CD14-positive monocyte (primary cell): Measurements from ENCODE around the gene SPINK1. TPM values are rescaled to one million over a fixed set of nuclear protein-coding genes. Genes with fewer than 3 reads are reported as not detected.

Experiments
- DNase-seq, 3 donors: peaks; one replicate each; pipeline ENCODE4 v3.0.0-alpha.2; 2011 to 2022
- H2AFZ ChIP-seq: 2 replicates; pipeline ENCODE4 v1.6.0; 2012; ENCODE audit warnings: mild to moderate bottlenecking, low read depth, low read length, inconsistent platforms; ENCODE audit not compliant: insufficient read depth, poor library complexity, severe bottlenecking
- H3K27ac ChIP-seq, 2 donors: 1 replicate in 1 of 2; 2 replicates in 1 of 2; pipeline ENCODE4 v1.5.1; 2012 to 2013; ENCODE audit warnings: low read length in 2 of 2, control low read depth in 1 of 2, inconsistent platforms in 1 of 2, low read depth in 1 of 2, mild to moderate bottlenecking in 1 of 2
- H3K27me3 ChIP-seq, 2 donors: one replicate each; pipeline versions ENCODE4 v1.6.0 to v1.6.1; 2011 to 2013; ENCODE audit warnings: low read length in 2 of 2; ENCODE audit not compliant: control insufficient read depth in 2 of 2, insufficient read depth in 2 of 2
- H3K36me3 ChIP-seq, 2 donors: replicated peaks in 1 of 2; 1 replicate in 1 of 2; 2 replicates in 1 of 2; pipeline versions ENCODE4 v1.5.1 to v1.6.1; 2012 to 2013; ENCODE audit warnings: low read length in 2 of 2, control low read depth in 1 of 2, inconsistent platforms in 1 of 2, mild to moderate bottlenecking in 1 of 2; ENCODE audit not compliant: insufficient read depth in 2 of 2, control insufficient read depth in 1 of 2
- H3K4me1 ChIP-seq, 2 donors: 1 replicate in 1 of 2; 2 replicates in 1 of 2; pipeline versions ENCODE4 v1.5.1 to v1.6.1; 2012 to 2013; ENCODE audit warnings: low read length in 2 of 2, control low read depth in 1 of 2, inconsistent platforms in 1 of 2, mild to moderate bottlenecking in 1 of 2, moderate library complexity in 1 of 2; ENCODE audit not compliant: insufficient read depth in 2 of 2, control insufficient read depth in 1 of 2
- H3K4me2 ChIP-seq: replicated peaks from 2 replicates; pipeline ENCODE3; 2012; ENCODE audit warnings: low read length, moderate library complexity, mild to moderate bottlenecking; ENCODE audit not compliant: poor library complexity, severe bottlenecking; ENCODE audit errors: extremely low read depth
- H3K4me3 ChIP-seq, 3 experiments: fragments of 200-600 bp in 1 of 3; sonication (generic) in 1 of 3; replicated peaks in 1 of 3; 1 replicate in 2 of 3; 2 replicates in 1 of 3; pipeline ENCODE4 v1.5.1; 2011 to 2013; ENCODE audit warnings: low read length in 3 of 3, mild to moderate bottlenecking in 3 of 3, control low read depth in 2 of 3, low read depth in 2 of 3, inconsistent platforms in 1 of 3, moderate library complexity in 1 of 3
- H3K79me2 ChIP-seq: 2 replicates; pipeline ENCODE4 v1.6.0; 2012; ENCODE audit warnings: mild to moderate bottlenecking, control low read depth, inconsistent platforms, low read length, moderate library complexity; ENCODE audit not compliant: insufficient read depth
- H3K9ac ChIP-seq: 2 replicates; pipeline ENCODE4 v1.6.0; 2017; ENCODE audit warnings: low read length, mild to moderate bottlenecking; ENCODE audit not compliant: insufficient read depth, poor library complexity, severe bottlenecking
- H3K9me3 ChIP-seq, 2 donors: replicated peaks in 1 of 2; 1 replicate in 1 of 2; 2 replicates in 1 of 2; pipeline versions ENCODE4 v1.5.1 to v1.6.1; 2012 to 2013; ENCODE audit warnings: low read length in 2 of 2, control low read depth in 1 of 2; ENCODE audit not compliant: control insufficient read depth in 1 of 2, insufficient read depth in 1 of 2
- H4K20me1 ChIP-seq: 2 replicates; pipeline ENCODE4 v1.6.0; 2012; ENCODE audit warnings: mild to moderate bottlenecking, low read length, control low read depth, moderate library complexity; ENCODE audit not compliant: insufficient read depth
- H3K27ac Mint-ChIP-seq, 7 donors: one replicate each; pipeline ENCODE4 v1.8.0; 2020; ENCODE audit warnings: mild to moderate bottlenecking in 7 of 7, mixed read lengths in 7 of 7, moderate library complexity in 6 of 7, inconsistent platforms in 2 of 7
- H3K27me3 Mint-ChIP-seq, 3 donors: one replicate each; pipeline ENCODE4 v1.8.0; 2021 to 2022; ENCODE audit warnings: low read depth in 3 of 3, mild to moderate bottlenecking in 3 of 3, mixed read lengths in 3 of 3, moderate library complexity in 3 of 3, inconsistent platforms in 1 of 3
- H3K36me3 Mint-ChIP-seq, 2 donors: one replicate each; pipeline ENCODE4 v1.8.0; 2020; ENCODE audit warnings: mixed read lengths in 2 of 2, inconsistent platforms in 1 of 2, mild to moderate bottlenecking in 1 of 2
- H3K4me1 Mint-ChIP-seq: one replicate; pipeline ENCODE4 v1.8.0; 2020; ENCODE audit warnings: mild to moderate bottlenecking, mixed read lengths
- H3K4me3 Mint-ChIP-seq, 2 donors: one replicate each; pipeline ENCODE4 v1.8.0; 2020; ENCODE audit warnings: mild to moderate bottlenecking in 2 of 2, mixed read lengths in 2 of 2, moderate library complexity in 1 of 2
- H3K9me3 Mint-ChIP-seq, 7 donors: one replicate each; pipeline ENCODE4 v1.8.0; 2020 to 2022; ENCODE audit warnings: mixed read lengths in 7 of 7, mild to moderate bottlenecking in 6 of 7, moderate library complexity in 6 of 7, inconsistent platforms in 2 of 7
- WGBS: methylation state at CpG from one replicate; pipeline ENCODE4 v1.1.5; 2013; ENCODE audit warnings: missing lambda C conversion rate; ENCODE audit not compliant: insufficient coverage; 5-methylcytosine and 5-hydroxymethylcytosine counted together
- intact Hi-C, 2 donors: fragments of 100-400 bp; cut with micrococcal nuclease; formaldehyde crosslinking; loops; one replicate each; pipeline versions ENCODE4 v1.15.0 to v1.15.1; 2023
- polyA plus RNA-seq, 3 donors: library from polyadenylated mRNA; depleted of rRNA in 1 of 3; unstranded in 2 of 3; stranded (reverse) in 1 of 3; fragments of 300-500 nt in 2 of 3; fragments of >200 nt in 1 of 3; fragmentation: Illumina TruSeq in 2 of 3; gene quantifications; 1 replicate in 2 of 3; 2 replicates in 1 of 3; pipeline ENCODE4 v1.2.3, GENCODE V29; 2012 to 2021
- TF ChIP-seq, protein P1 (sequence below): fragments of 200-600 bp; IDR thresholded peaks from one replicate; pipeline ENCODE4 v1.8.0; 2022; ENCODE audit warnings: antibody characterized with exemption, mild to moderate bottlenecking

SPINK1 gene
- polyA plus RNA-seq, 3 donors, result not detected

- no peak for DNase-seq
- no CpG with 5 or more reads among the region's 2 CpGs for WGBS
- Mint-ChIP-seq H3K27me3 (peaks cover 0 to 2% (median 0%) of the 10 kb centered on the region in 3 donors), H3K4me1 (peaks cover 3% of the 10 kb centered on the region), H3K36me3 (no peaks in the 10 kb centered on the region), H3K27ac (no peak overlapping the region), H3K9me3 (peaks cover 0 to 3% (median 0%) of the 10 kb centered on the region in 7 donors), H3K4me3 (no peak overlapping the region)
- H3K9ac ChIP-seq, result no peak overlapping the region
- H3K4me3 ChIP-seq, result no peak overlapping the region
- H4K20me1 ChIP-seq, result no peaks in the 10 kb centered on the region
- H3K27ac ChIP-seq, result no peak overlapping the region
- H3K79me2 ChIP-seq, result no peaks in the 10 kb centered on the region
- H3K9me3 ChIP-seq, result no peaks in the 10 kb centered on the region
- intact Hi-C loops, result no loop called here
- no peaks in the 10 kb centered on the region for H3K36me3 ChIP-seq
- TF ChIP-seq, protein P1, sequence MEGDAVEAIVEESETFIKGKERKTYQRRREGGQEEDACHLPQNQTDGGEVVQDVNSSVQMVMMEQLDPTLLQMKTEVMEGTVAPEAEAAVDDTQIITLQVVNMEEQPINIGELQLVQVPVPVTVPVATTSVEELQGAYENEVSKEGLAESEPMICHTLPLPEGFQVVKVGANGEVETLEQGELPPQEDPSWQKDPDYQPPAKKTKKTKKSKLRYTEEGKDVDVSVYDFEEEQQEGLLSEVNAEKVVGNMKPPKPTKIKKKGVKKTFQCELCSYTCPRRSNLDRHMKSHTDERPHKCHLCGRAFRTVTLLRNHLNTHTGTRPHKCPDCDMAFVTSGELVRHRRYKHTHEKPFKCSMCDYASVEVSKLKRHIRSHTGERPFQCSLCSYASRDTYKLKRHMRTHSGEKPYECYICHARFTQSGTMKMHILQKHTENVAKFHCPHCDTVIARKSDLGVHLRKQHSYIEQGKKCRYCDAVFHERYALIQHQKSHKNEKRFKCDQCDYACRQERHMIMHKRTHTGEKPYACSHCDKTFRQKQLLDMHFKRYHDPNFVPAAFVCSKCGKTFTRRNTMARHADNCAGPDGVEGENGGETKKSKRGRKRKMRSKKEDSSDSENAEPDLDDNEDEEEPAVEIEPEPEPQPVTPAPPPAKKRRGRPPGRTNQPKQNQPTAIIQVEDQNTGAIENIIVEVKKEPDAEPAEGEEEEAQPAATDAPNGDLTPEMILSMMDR, result no peak
- H3K4me1 ChIP-seq, result no peaks in the 10 kb centered on the region
- H2AFZ ChIP-seq, result no peak overlapping the region
- H3K4me2 ChIP-seq, result no peak overlapping the region
- no peaks in the 10 kb centered on the region for H3K27me3 ChIP-seq
Measured at GRCh38 chr5:147789820-147790219, 41.7 kb downstream of the SPINK1 start.

- intact Hi-C loops, result no loop called here
- H3K27ac Mint-ChIP-seq, result no peak overlapping the region
- H2AFZ ChIP-seq, result no peak overlapping the region
- H3K27me3 Mint-ChIP-seq, result peaks cover 0 to 2% (median 0%) of the 10 kb centered on the region in 3 donors
- TF ChIP-seq, protein P1, result no peak
- DNase-seq, result no peak
- H3K36me3 ChIP-seq, result no peaks in the 10 kb centered on the region
- no peaks in the 10 kb centered on the region for H3K36me3 Mint-ChIP-seq
- H3K79me2 ChIP-seq, result no peaks in the 10 kb centered on the region
- no peak overlapping the region for H3K4me2 ChIP-seq
- no peak overlapping the region for H3K4me3 ChIP-seq
- H3K4me1 ChIP-seq, result no peaks in the 10 kb centered on the region
- H3K9me3 Mint-ChIP-seq, result peaks cover 0 to 3% (median 0%) of the 10 kb centered on the region in 7 donors
- no peaks in the 10 kb centered on the region for H3K27me3 ChIP-seq
- no peak overlapping the region for H3K27ac ChIP-seq
- H3K4me3 Mint-ChIP-seq, result no peak overlapping the region
- no peak overlapping the region for H3K9ac ChIP-seq
- no peaks in the 10 kb centered on the region for H3K9me3 ChIP-seq
- H3K4me1 Mint-ChIP-seq, result peaks cover 16% of the 10 kb centered on the region
- no peaks in the 10 kb centered on the region for H4K20me1 ChIP-seq
Measured at GRCh38 chr5:147788023-147788422, 43.4 kb downstream of the SPINK1 start.
